H1 (cell line): ENCODE results near the gene P2RY11. TPM values are rescaled to one million over a fixed set of nuclear protein-coding genes. Genes with fewer than 3 reads are reported as not detected.

Experiments
- CTCF ChIA-PET: fragments of 300-600 bp; sonication (Branson Sonifier 250); formaldehyde crosslinking; loops from one replicate; lab custom pipeline; 2021; ENCODE audit not compliant: partially characterized antibody; lab: Charles Lee
- POLR2A ChIA-PET: fragments of 300-600 bp; sonication (Branson Sonifier 250); formaldehyde crosslinking; loops from one replicate; lab custom pipeline; 2021; ENCODE audit warnings: inconsistent platforms; ENCODE audit not compliant: partially characterized antibody; lab: Charles Lee
- DNase-seq, 2 experiments: peaks; one replicate each; pipeline versions ENCODE4 v3.0.0 to v3.0.0-alpha.2; 2010 to 2022; ENCODE audit warnings: low spot score in 2 of 2, low read depth in 1 of 2, mixed read lengths in 1 of 2
- FAIRE-seq: peaks from 2 replicates; lab custom pipeline; 2011; peaks lifted over from hg19 to GRCh38; lab: Jason Lieb, UNC
- H2AFZ ChIP-seq: 2 replicates; pipeline ENCODE4 v1.8.1; 2012; ENCODE audit warnings: low read length, inconsistent platforms
- H2AK5ac ChIP-seq: 2 replicates; pipeline ENCODE4 v1.6.1; 2013; ENCODE audit warnings: low read depth, low read length
- H2BK120ac ChIP-seq: replicated peaks from 2 replicates; pipeline ENCODE3; 2013; ENCODE audit warnings: low read depth, low read length, inconsistent platforms
- H2BK12ac ChIP-seq: 2 replicates; pipeline ENCODE4 v1.6.1; 2013; ENCODE audit warnings: low read depth, low read length
- H2BK15ac ChIP-seq: 2 replicates; pipeline ENCODE4 v1.6.1; 2013; ENCODE audit warnings: low read length
- H2BK20ac ChIP-seq: 2 replicates; pipeline ENCODE4 v1.6.1; 2013; ENCODE audit warnings: low read length
- H2BK5ac ChIP-seq: 2 replicates; pipeline ENCODE4 v1.6.1; 2013; ENCODE audit warnings: low read depth, low read length
- H3K14ac ChIP-seq: 2 replicates; pipeline ENCODE4 v1.6.1; 2013; ENCODE audit warnings: inconsistent platforms; ENCODE audit not compliant: insufficient read length
- H3K18ac ChIP-seq: 2 replicates; pipeline ENCODE4 v1.6.1; 2013; ENCODE audit warnings: low read length; ENCODE audit errors: extremely low read depth
- H3K23ac ChIP-seq: 2 replicates; pipeline ENCODE4 v1.6.1; 2013; ENCODE audit warnings: inconsistent platforms; ENCODE audit not compliant: insufficient read length
- H3K23me2 ChIP-seq: 2 replicates; pipeline ENCODE4 v1.6.1; 2013; ENCODE audit warnings: low read depth, low read length
- H3K27ac ChIP-seq: 2 replicates; pipeline ENCODE4 v1.6.1; 2011; ENCODE audit warnings: low read depth, low read length, inconsistent platforms
- H3K27me3 ChIP-seq, 4 experiments: replicated peaks in 1 of 4; 1 replicate in 1 of 4; 2 replicates in 3 of 4; pipeline versions ENCODE4 v1.6.1 to v1.8.1; 2011 to 2013; ENCODE audit warnings: low read length in 3 of 4, mild to moderate bottlenecking in 3 of 4, inconsistent platforms in 2 of 4, mixed read lengths in 2 of 4, moderate library complexity in 1 of 4; ENCODE audit not compliant: control insufficient read depth in 3 of 4, insufficient read depth in 3 of 4; ENCODE audit errors: extremely low read depth in 1 of 4
- H3K36me3 ChIP-seq, 4 experiments: 2 replicates each; pipeline versions ENCODE4 v1.6.1 to v1.8.1; 2011 to 2013; ENCODE audit warnings: mild to moderate bottlenecking in 4 of 4, low read length in 3 of 4, moderate library complexity in 2 of 4, control low read depth in 1 of 4, inconsistent platforms in 1 of 4; ENCODE audit not compliant: insufficient read depth in 4 of 4, control insufficient read depth in 2 of 4
- H3K4ac ChIP-seq: replicated peaks from 2 replicates; pipeline ENCODE3; 2013; ENCODE audit warnings: low read length, low read depth, mixed read lengths, inconsistent platforms; ENCODE audit not compliant: insufficient read length
- H3K4me1 ChIP-seq, 4 experiments: replicated peaks in 1 of 4; 1 replicate in 1 of 4; 2 replicates in 3 of 4; pipeline versions ENCODE4 v1.6.1 to v1.8.1; 2011 to 2013; ENCODE audit warnings: low read length in 3 of 4, inconsistent platforms in 2 of 4, mixed read lengths in 1 of 4; ENCODE audit not compliant: insufficient read depth in 4 of 4, control insufficient read depth in 3 of 4
- H3K4me2 ChIP-seq, 2 experiments: 2 replicates each; pipeline versions ENCODE4 v1.6.1 to v1.8.1; 2011 to 2013; ENCODE audit warnings: low read depth in 2 of 2, low read length in 2 of 2, control low read depth in 1 of 2, inconsistent platforms in 1 of 2, mild to moderate bottlenecking in 1 of 2; ENCODE audit not compliant: insufficient read depth in 1 of 2
- H3K4me3 ChIP-seq, 4 experiments: fragments of 200-600, 300-600 bp in 1 of 4; sonication (generic), shearing (Covaris generic), sonication (Bioruptor Twin) in 1 of 4; 2 replicates each; pipeline versions ENCODE4 v1.5.1 to v1.8.1; 2011 to 2016; ENCODE audit warnings: low read length in 4 of 4, low read depth in 3 of 4, control low read depth in 2 of 4, inconsistent platforms in 2 of 4, mild to moderate bottlenecking in 2 of 4, mixed read lengths in 1 of 4, moderate library complexity in 1 of 4; ENCODE audit not compliant: insufficient read depth in 2 of 4; ENCODE audit errors: extremely low read depth in 1 of 4
- H3K56ac ChIP-seq: replicated peaks from 2 replicates; pipeline ENCODE3; 2013; ENCODE audit warnings: low read depth, mild to moderate bottlenecking, mixed read lengths, low read length, inconsistent platforms; ENCODE audit not compliant: insufficient read length
- H3K79me1 ChIP-seq: 2 replicates; pipeline ENCODE4 v1.6.1; 2013; ENCODE audit warnings: low read depth, low read length, control low read depth
- H3K79me2 ChIP-seq, 2 experiments: 2 replicates each; pipeline versions ENCODE4 v1.6.1 to v1.8.1; 2012 to 2013; ENCODE audit warnings: low read length in 2 of 2, mild to moderate bottlenecking in 2 of 2, inconsistent platforms in 1 of 2; ENCODE audit not compliant: insufficient read depth in 2 of 2, control insufficient read depth in 1 of 2
- H3K9ac ChIP-seq, 4 experiments: replicated peaks in 1 of 4; 1 replicate in 1 of 4; 2 replicates in 3 of 4; pipeline versions ENCODE4 v1.6.1 to v1.8.1; 2011 to 2013; ENCODE audit warnings: low read depth in 3 of 4, low read length in 3 of 4, control low read depth in 2 of 4, mild to moderate bottlenecking in 2 of 4, moderate library complexity in 2 of 4, inconsistent platforms in 1 of 4; ENCODE audit errors: extremely low read depth in 1 of 4
- H3K9me3 ChIP-seq, 2 experiments: 2 replicates each; pipeline versions ENCODE4 v1.6.1 to v1.8.1; 2012 to 2013; ENCODE audit warnings: mild to moderate bottlenecking in 2 of 2, moderate library complexity in 2 of 2, control low read depth in 1 of 2, inconsistent platforms in 1 of 2, low read depth in 1 of 2, low read length in 1 of 2, mixed read lengths in 1 of 2; ENCODE audit not compliant: insufficient read depth in 2 of 2
- H4K20me1 ChIP-seq, 2 experiments: replicated peaks in 1 of 2; 2 replicates each; pipeline versions ENCODE3 to v1.8.1; 2011 to 2013; ENCODE audit warnings: inconsistent platforms in 2 of 2, low read length in 2 of 2, mild to moderate bottlenecking in 1 of 2; ENCODE audit not compliant: insufficient read depth in 2 of 2, control insufficient read depth in 1 of 2
- H4K5ac ChIP-seq: 2 replicates; pipeline ENCODE4 v1.6.1; 2013; ENCODE audit warnings: low read length, low read depth, mixed read lengths, inconsistent platforms; ENCODE audit not compliant: insufficient read length
- H4K8ac ChIP-seq: 2 replicates; pipeline ENCODE4 v1.8.0; 2013; ENCODE audit warnings: mild to moderate bottlenecking, moderate library complexity, low read length, inconsistent platforms; ENCODE audit not compliant: insufficient read depth; ENCODE audit errors: extremely low read depth
- H4K91ac ChIP-seq: replicated peaks from 2 replicates; pipeline ENCODE3; 2013; ENCODE audit warnings: low read length, mixed read lengths, inconsistent platforms; ENCODE audit not compliant: insufficient read length
- BCL11A ChIP-seq, 2 experiments: IDR thresholded peaks; one replicate each; pipeline ENCODE4 v1.6.1; 2011; ENCODE audit warnings: low read depth in 2 of 2, low read length in 2 of 2, mild to moderate bottlenecking in 2 of 2
- HDAC6 ChIP-seq: IDR thresholded peaks from one replicate; pipeline ENCODE4 v1.7.1; 2012; ENCODE audit warnings: low read depth, mild to moderate bottlenecking, inconsistent platforms, low read length, moderate library complexity
- KDM5A ChIP-seq: fragments of 200-600 bp; IDR thresholded peaks from 2 replicates; pipeline ENCODE4 v1.7.1; 2012; ENCODE audit warnings: mild to moderate bottlenecking, low read length, inconsistent platforms, mixed read lengths
- SAP30 ChIP-seq: fragments of 300-600 bp; sonication (generic); IDR thresholded peaks from 2 replicates; pipeline ENCODE4 v1.7.1; 2012; ENCODE audit warnings: low read length, moderate library complexity, mild to moderate bottlenecking, inconsistent platforms; ENCODE audit not compliant: insufficient read depth, insufficient replicate concordance
- SRF ChIP-seq: IDR thresholded peaks from 2 replicates; pipeline ENCODE4 v1.6.1; 2011; ENCODE audit warnings: mild to moderate bottlenecking, low read depth, low read length, moderate library complexity
- TCF12 ChIP-seq: IDR thresholded peaks from 2 replicates; pipeline ENCODE4 v1.6.1; 2011; ENCODE audit warnings: low read depth, mild to moderate bottlenecking, low read length
- WGBS, 2 experiments: shearing (Covaris generic) in 1 of 2; methylation state at CpG; one replicate each; pipeline versions ENCODE4 v1.1.6 to v1.1.7; 2013 to 2015; ENCODE audit warnings: low lambda C conversion rate in 2 of 2, mixed read lengths in 2 of 2, inconsistent platforms in 1 of 2, low coverage in 1 of 2, missing lambda C conversion rate in 1 of 2; ENCODE audit not compliant: insufficient replicate concordance in 2 of 2, insufficient coverage in 1 of 2, insufficient read length in 1 of 2; ENCODE audit errors: extremely low coverage in 1 of 2, missing lambda C conversion rate in 1 of 2; 5-methylcytosine and 5-hydroxymethylcytosine counted together
- polyA plus RNA-seq, 7 experiments: library from polyadenylated mRNA; depleted of rRNA in 3 of 7; stranded (reverse) in 5 of 7; unstranded in 2 of 7; fragments of >200 nt in 5 of 7; fragments of 200-250 nt in 2 of 7; gene quantifications; 1 replicate in 5 of 7; 2 replicates in 1 of 7; 4 replicates in 1 of 7; pipeline versions ENCODE4 v1.2.1 to v1.2.3, GENCODE V29; 2011 to 2013; ENCODE audit warnings: missing spikeins in 2 of 7, mixed read lengths in 2 of 7
- total RNA-seq: library from RNA; stranded (reverse); fragmentation: NEBNext Ultra II Directional; extraction: Animal tissue kit (Norgen Biotek cat#: 25700); gene quantifications from 2 replicates; pipeline ENCODE4 v1.2.1, GENCODE V29; 2021

The P2RY11 gene
- total and polyA plus RNA-seq, 2 of the 8 experiments (the other 6 are each of a cell fraction or from before 2014, with no cell fraction given), result 9.2 to 18.0 TPM

GRCh38 chr19:10145031-10145430 is 33.5 kb downstream of the P2RY11 start:
- Histone ChIP-seq H3K56ac (no peak overlapping the region), H3K23ac (no peak overlapping the region), H2BK20ac (no peak overlapping the region), H3K36me3 (peaks cover 49 to 88% (median 82%) of the 10 kb centered on the region in 4 experiments), H3K79me1 (no peaks in the 10 kb centered on the region), H3K4me1 (no peaks in the 10 kb centered on the region), H3K9ac (no peak overlapping the region), H3K9me3 (no peaks in the 10 kb centered on the region), H3K18ac (no peak overlapping the region), H2AFZ (no peak overlapping the region), H2AK5ac (no peak overlapping the region), H3K14ac (no peak overlapping the region), H3K79me2 (no peaks in the 10 kb centered on the region), H3K23me2 (no peaks in the 10 kb centered on the region), H4K91ac (no peak overlapping the region), H2BK120ac (no peak overlapping the region), H2BK12ac (no peak overlapping the region), H3K27ac (no peak overlapping the region), H3K4ac (no peak overlapping the region), H3K4me3 (no peak overlapping the region), H2BK15ac (no peak overlapping the region), H4K20me1 (peaks cover 5 to 18% of the 10 kb centered on the region in 2 experiments), H2BK5ac (no peak overlapping the region), H4K8ac (no peak overlapping the region), H4K5ac (no peak overlapping the region), H3K4me2 (no peak overlapping the region), H3K27me3 (no peaks in the 10 kb centered on the region)
- DNase-seq, result no peak
- TF ChIP-seq HDAC6 (no peak), KDM5A (no peak), BCL11A (IDR thresholded peaks at IDR 0.05; ENCODE audit: low read depth in 2 of 2, low read length in 2 of 2) (no peak), SAP30 (no peak), SRF (no peak), TCF12 (no peak)
- FAIRE-seq, result no peak
- POLR2A ChIA-PET, result interaction anchor here (1.3 to 3.3 kb wide), 3 partner anchors 10 to 29 kb away, joined by 4 to 10 read pairs (median 8); no protein-coding TSS in a partner anchor
- WGBS, 2 experiments, result 89% methylated on average over 9 of the region's 10 CpGs; no CpG with 5 or more reads in 1 of the 2 experiments
- CTCF ChIA-PET, result interaction anchor here (1.0 to 1.8 kb wide), 5 partner anchors 25 to 227 kb away, joined by 3 read pairs; partner anchors contain the start of gene EIF3G
